GM18868 (cell line): ENCODE measurements around the gene WDR47.
"Not testable (repeated sequence)": the region's sequence is repeated elsewhere in the genome, so short reads cannot be mapped to it uniquely, and the experiment has no call there.

Source experiments
- ATAC-seq: cut with Tn5 transposase; IDR thresholded peaks from one replicate; pipeline ENCODE4 v1.9.1; 2021; ENCODE audit warnings: mild to moderate bottlenecking, moderate library complexity; ENCODE audit not compliant: unreplicated experiment

The WDR47 gene

DNA sequence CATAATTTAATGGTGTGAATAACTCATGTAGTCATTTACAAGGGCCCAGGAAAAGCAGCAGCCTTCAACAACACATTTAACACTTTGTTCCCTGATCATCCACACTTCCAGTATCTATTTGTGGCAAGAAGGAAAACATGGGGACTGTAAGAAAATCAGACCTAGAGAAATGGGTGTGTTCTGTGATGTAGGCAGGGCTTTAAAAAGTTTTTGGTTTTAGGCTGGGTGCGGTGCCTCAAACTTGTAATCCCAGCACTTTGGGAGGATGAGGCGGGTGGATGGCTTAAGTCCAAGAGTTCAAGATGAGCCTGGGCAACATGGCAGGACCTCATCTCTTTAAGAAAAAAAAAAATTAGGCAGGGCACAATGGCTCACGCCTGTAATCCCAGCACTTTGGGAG is 14.2 kb upstream of the WDR47 start:
- no peak for ATAC-seq

DNA sequence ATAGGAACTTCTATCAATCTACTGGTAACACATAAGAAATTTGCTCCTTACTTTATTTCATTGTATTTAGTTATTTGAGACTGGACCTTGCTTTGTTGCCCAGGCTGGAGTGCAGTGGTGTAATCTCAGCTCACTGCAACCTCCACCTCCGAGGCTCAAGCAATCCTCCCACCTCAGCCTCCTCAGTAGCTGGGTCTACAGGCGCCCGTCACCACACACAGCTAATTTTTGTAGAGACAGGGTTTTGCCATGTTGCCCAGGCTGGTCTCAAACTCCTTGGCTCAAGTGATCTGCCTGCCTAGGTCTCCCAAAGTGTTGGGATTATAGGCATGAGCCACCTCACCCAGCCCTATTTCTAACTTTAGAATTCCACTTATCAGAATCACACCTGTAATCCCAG is 10.2 kb upstream of the WDR47 start:
- not testable (repeated sequence) for ATAC-seq

DNA sequence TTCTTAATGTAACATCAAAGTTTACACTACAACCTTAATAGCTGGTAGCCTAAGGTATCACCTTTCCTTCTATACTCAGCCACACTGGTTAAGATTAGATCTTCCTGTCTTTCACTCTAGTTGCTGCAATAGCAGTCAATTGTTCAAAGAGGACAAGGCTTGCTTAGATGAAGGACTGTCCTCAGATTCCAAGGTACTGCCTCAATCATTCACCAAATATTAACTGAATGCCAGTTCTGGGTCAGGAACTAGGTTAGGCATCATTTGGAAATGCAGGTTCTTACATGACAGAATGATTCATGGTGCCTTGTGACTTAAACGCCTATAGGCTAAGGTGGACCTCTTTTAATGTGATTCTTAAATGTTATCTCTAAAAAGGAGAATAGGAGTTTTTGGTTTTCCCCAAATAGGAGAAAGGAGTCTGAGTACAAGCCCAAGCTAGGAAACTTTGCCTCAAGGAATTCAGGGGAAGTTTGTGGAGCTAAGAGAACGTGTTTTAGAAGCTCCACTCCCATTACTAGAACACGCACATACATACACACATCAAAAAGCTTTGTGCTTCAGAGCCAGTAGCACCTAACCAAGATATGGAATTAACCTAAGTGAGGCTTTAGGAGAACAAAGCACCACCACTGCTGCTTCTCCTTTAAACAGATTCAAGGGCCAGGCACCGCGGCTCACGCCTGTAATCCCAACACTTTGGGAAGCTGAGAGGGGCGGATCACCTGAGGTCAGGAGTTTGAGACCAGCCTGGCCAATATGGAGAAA is 8.5 kb upstream of the WDR47 start:
- ATAC-seq: no peak

- ATAC-seq: no peak
These were observed 6.4 kb upstream of the WDR47 start for GRCh38 chr1:109048335-109048734.

- ATAC-seq: no peak
These were observed 5.4 kb upstream of the WDR47 start for GRCh38 chr1:109047339-109047738.

DNA sequence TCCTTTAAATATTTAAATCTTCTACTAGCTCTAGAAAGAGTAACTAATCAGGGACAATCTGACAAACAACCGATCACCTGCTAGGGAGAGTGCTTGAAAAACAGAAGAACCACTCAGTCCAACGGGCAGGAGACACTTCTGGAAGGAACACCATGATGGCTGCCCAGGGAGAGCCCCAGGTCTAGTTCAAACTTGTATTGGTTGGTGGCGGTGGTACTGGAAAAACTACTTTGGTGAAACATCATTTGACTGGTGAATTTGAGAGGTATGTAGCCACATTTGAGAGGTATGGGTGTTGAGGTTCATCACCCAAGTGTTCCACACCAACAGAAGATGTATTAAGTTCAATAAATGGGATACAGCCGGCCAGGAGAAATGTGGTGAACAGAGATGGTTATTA is 4.8 kb upstream of the WDR47 start:
- ATAC-seq: no peak

GRCh38 chr1:109045595-109045994 is 3.7 kb upstream of the WDR47 start:
- ATAC-seq: no peak

- ATAC-seq: peak; percentile 22
These were observed 797 bp downstream of the WDR47 start for GRCh38 chr1:109040989-109041620.

GRCh38 chr1:109040627-109040988 is 1.3 kb downstream of the WDR47 start:
- ATAC-seq: no peak

DNA sequence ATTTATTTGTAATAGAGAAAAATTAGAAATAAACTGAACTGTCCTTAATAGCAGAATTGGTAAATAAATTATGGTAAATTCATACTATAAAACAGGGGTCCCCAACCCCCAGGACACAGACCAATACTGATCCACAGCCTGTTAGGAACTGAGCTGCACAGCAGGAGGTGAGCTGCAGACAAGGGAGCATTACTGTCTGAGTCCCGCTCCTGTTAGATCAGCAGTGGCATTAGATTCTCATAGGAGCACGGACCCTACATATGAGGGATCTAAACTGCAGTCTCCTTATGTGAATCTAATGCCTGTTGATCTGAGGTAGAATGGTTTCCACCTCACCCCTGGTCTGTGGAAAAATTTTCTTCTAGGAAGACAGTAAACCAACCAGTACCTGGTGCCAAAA is 7.5 kb downstream of the WDR47 start:
- ATAC-seq: no peak

DNA sequence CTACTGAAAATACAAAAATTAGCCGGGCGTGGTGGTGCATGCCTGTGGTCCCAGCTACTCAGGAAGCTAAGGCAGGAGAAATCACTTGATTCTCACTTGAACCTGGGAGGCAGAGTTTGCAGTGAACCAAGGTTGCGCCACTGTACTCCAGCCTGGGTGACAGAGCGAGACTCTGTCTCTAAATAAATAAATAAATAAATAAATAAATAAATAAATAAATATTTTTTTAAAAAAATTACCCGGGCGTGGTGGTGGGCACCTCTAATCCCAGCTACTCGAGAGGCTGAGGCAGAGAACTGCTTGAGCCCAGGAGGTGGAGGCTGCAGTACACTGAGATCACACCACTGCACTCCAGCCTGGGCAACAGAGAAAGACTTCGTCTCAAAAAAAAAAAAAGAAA is 12.4 kb downstream of the WDR47 start:
- not testable (repeated sequence) for ATAC-seq

DNA sequence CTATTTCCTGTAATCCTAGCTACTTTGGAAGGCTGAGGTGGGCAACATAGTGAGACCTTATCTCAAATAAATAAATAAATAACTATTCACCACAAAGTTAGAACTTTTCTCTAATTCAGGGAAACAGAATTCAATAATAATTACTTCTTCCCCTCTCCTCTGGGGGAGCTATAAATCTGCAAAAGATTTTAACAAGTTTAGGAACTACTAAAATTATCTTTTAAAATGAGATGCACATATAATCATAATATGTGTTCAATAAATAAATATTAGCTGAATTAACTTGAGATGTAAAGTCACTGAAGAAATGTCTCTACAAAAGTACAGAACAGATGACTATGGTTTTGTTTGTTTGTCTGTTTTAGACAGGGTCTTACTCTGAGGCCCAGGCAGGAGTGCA is 14.1 kb downstream of the WDR47 start:
- ATAC-seq: no peak

DNA sequence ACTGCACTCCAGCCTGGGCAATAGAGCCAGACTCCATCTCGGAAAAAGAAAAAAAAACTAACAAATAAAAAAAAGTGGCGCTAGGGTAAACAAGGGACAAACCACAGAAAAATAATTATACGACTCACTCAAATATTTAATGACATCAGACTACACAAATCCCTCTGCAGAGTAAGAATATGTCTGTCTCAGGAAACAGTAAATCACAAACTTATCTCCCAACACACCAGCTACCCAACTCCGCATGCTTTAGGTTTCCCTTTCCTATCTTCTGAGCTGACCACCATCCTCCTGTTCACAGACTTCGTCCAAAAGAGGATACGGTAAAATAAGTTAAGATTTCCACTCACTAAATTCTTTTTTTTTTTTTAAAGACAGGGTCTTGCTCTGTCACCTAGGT is 16.2 kb downstream of the WDR47 start:
- ATAC-seq: no peak

DNA sequence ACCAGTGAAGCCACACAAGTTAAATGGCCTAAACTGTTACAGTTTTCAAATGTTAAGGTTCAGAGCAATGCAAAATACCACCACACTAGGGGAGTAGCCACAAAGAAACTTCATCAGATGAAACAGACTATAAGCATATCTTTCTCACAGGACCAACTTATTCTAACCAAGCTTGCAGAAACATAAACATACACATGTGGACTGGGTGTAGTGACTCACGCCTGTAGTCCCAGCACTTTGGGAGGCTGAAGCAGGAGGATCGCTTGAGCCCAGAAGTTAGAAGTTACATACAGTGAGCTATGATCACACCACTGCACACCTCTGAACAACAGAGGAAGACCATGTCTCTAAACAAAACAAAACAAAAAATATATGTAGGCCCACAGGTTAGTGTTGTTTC is 17.3 kb downstream of the WDR47 start:
- no peak for ATAC-seq

DNA sequence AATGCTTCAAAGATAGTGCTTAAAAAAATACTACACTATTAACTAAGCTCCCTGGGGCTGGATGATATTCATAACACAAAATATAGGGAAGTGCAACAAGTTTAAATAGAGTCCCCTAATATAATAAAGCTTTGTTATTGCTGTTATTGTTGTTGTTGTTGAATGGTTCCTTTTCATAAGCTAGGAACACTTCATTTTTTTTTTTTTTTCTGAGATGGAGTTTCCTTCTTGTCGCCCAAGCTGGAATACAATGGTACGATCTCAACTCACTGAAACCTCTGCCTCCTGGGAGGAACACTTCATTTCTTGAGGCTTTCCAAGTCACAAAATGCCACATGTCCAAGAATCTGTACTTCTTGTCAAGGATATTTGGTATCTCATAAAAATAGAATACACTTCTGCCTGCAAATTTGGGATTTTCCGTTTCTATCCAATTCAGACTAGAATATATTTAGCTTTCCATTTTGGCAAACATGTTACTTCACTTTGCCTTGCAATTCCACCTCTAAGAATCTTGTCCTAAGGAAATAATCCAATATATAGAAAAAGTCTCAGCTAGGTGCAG is 21.1 kb downstream of the WDR47 start:
- ATAC-seq: no peak

- not testable (repeated sequence) for ATAC-seq
These were observed 24.2 kb downstream of the WDR47 start for GRCh38 chr1:109017719-109018118.

- no peak for ATAC-seq
These were observed 24.8 kb downstream of the WDR47 start for GRCh38 chr1:109017134-109017533.

- no peak for ATAC-seq
These were observed 30.6 kb downstream of the WDR47 start for GRCh38 chr1:109011335-109011734.

- ATAC-seq: not testable (repeated sequence)
These were observed 45.3 kb downstream of the WDR47 start for GRCh38 chr1:108996622-108997021.

GRCh38 chr1:108983114-108983513 is 58.8 kb downstream of the WDR47 start:
- no peak for ATAC-seq

DNA sequence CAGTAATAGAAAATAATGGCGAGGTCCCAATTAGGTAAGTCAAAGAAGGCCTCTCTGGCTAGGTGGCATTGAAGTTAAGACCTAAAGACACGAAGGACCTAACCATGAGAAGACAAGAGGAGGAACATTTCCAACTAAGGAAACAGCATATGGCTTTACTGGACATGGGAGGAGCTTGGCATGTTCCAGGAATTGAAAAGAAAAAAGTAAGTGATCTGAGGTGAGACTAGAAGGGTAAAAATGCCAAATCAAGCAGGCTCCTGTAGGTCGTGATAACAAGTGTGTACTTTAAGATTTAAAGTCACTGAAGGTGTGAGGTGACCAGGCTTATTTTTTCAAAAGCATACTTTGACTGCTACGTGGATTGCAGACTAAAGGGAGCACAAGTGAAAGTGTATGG is 65.2 kb downstream of the WDR47 start:
- no peak for ATAC-seq

- ATAC-seq: no peak
These were observed 69.0 kb downstream of the WDR47 start for GRCh38 chr1:108972951-108973350.
